H9 (cell line): ENCODE data around the gene KRT3. TPM values are rescaled to one million over a fixed set of nuclear protein-coding genes. Genes with fewer than 3 reads are reported as not detected.

Source experiments
- DNase-seq: peaks from one replicate; pipeline ENCODE4 v3.0.0-alpha.2; 2017
- H2AFZ ChIP-seq: one replicate; pipeline ENCODE4 v1.6.1; 2013; ENCODE audit warnings: mild to moderate bottlenecking, low read length, control low read depth, moderate library complexity
- H2AK5ac ChIP-seq: 2 replicates; pipeline ENCODE4 v1.6.1; 2013; ENCODE audit warnings: low read length, control low read depth, mixed read lengths; ENCODE audit not compliant: insufficient read length
- H2BK120ac ChIP-seq: one replicate; pipeline ENCODE4 v1.6.1; 2013; ENCODE audit warnings: low read depth, mild to moderate bottlenecking, low read length, control low read depth, inconsistent platforms; ENCODE audit not compliant: poor library complexity, severe bottlenecking
- H2BK12ac ChIP-seq: 2 replicates; pipeline ENCODE4 v1.6.1; 2013; ENCODE audit warnings: low read length, control low read depth, mixed read lengths, low read depth; ENCODE audit not compliant: insufficient read length
- H2BK15ac ChIP-seq: 2 replicates; pipeline ENCODE4 v1.6.1; 2013; ENCODE audit warnings: low read depth, low read length, control low read depth
- H2BK20ac ChIP-seq: one replicate; pipeline ENCODE4 v1.6.1; 2013; ENCODE audit warnings: low read depth, mild to moderate bottlenecking, low read length, control low read depth, inconsistent platforms; ENCODE audit not compliant: poor library complexity, severe bottlenecking
- H2BK5ac ChIP-seq: 2 replicates; pipeline ENCODE4 v1.6.1; 2013; ENCODE audit warnings: low read length, control low read depth, mixed read lengths; ENCODE audit not compliant: insufficient read length
- H3K14ac ChIP-seq: 2 replicates; pipeline ENCODE4 v1.6.1; 2013; ENCODE audit warnings: low read length, control low read depth; ENCODE audit not compliant: insufficient read depth
- H3K18ac ChIP-seq: 2 replicates; pipeline ENCODE4 v1.6.1; 2013; ENCODE audit warnings: low read depth, mild to moderate bottlenecking, mixed read lengths, low read length, control low read depth; ENCODE audit not compliant: insufficient read length
- H3K23ac ChIP-seq: 2 replicates; pipeline ENCODE4 v1.6.1; 2013; ENCODE audit warnings: low read length, control low read depth, mixed read lengths, low read depth; ENCODE audit not compliant: insufficient read length
- H3K23me2 ChIP-seq: 2 replicates; pipeline ENCODE4 v1.6.1; 2013; ENCODE audit warnings: low read depth, mild to moderate bottlenecking, mixed read lengths, low read length, control low read depth; ENCODE audit not compliant: insufficient read length, poor library complexity, severe bottlenecking
- H3K27ac ChIP-seq: 2 replicates; pipeline ENCODE4 v1.5.1; 2013; ENCODE audit warnings: low read length, control low read depth, mixed read lengths, low read depth; ENCODE audit not compliant: insufficient read length
- H3K27me3 ChIP-seq: 2 replicates; pipeline ENCODE4 v1.6.1; 2013; ENCODE audit warnings: low read length, control low read depth, inconsistent platforms; ENCODE audit not compliant: insufficient read depth
- H3K4ac ChIP-seq: 2 replicates; pipeline ENCODE4 v1.6.1; 2013; ENCODE audit warnings: low read depth, mild to moderate bottlenecking, control low read depth, inconsistent platforms, low read length, moderate library complexity
- H3K4me1 ChIP-seq: 2 replicates; pipeline ENCODE4 v1.6.1; 2013; ENCODE audit warnings: low read length, control low read depth, inconsistent platforms; ENCODE audit not compliant: insufficient read depth
- H3K4me2 ChIP-seq: 2 replicates; pipeline ENCODE4 v1.6.1; 2013; ENCODE audit warnings: low read length, control low read depth, mixed read lengths; ENCODE audit not compliant: insufficient read length, insufficient read depth
- H3K56ac ChIP-seq: 2 replicates; pipeline ENCODE4 v1.6.1; 2013; ENCODE audit warnings: low read depth, mild to moderate bottlenecking, mixed read lengths, low read length, control low read depth; ENCODE audit not compliant: insufficient read length
- H3K79me1 ChIP-seq: 2 replicates; pipeline ENCODE4 v1.6.1; 2013; ENCODE audit warnings: low read depth, mild to moderate bottlenecking, moderate library complexity, low read length, control low read depth, inconsistent platforms; ENCODE audit not compliant: insufficient read depth, poor library complexity, severe bottlenecking
- H3K79me2 ChIP-seq: 2 replicates; pipeline ENCODE4 v1.6.1; 2013; ENCODE audit warnings: low read length, control low read depth, inconsistent platforms; ENCODE audit not compliant: insufficient read depth
- H3K9ac ChIP-seq: 2 replicates; pipeline ENCODE4 v1.6.1; 2013; ENCODE audit warnings: low read length, control low read depth, mixed read lengths; ENCODE audit not compliant: insufficient read length; ENCODE audit errors: extremely low read depth
- H3K9me3 ChIP-seq: one replicate; pipeline ENCODE4 v1.6.1; 2013; ENCODE audit warnings: low read depth, low read length, inconsistent platforms; ENCODE audit not compliant: control insufficient read depth
- H3T11ph ChIP-seq: one replicate; pipeline ENCODE4 v1.6.1; 2013; ENCODE audit warnings: mild to moderate bottlenecking, low read length, control low read depth, inconsistent platforms
- H4K20me1 ChIP-seq: one replicate; pipeline ENCODE4 v1.6.1; 2013; ENCODE audit not compliant: control insufficient read depth, insufficient read length, insufficient read depth
- H4K5ac ChIP-seq: 2 replicates; pipeline ENCODE4 v1.6.1; 2013; ENCODE audit warnings: low read depth, mild to moderate bottlenecking, mixed read lengths, low read length, control low read depth; ENCODE audit not compliant: insufficient read length
- H4K8ac ChIP-seq: replicated peaks from 2 replicates; pipeline ENCODE4 v1.6.1; 2013; ENCODE audit warnings: low read length, control low read depth, mixed read lengths, low read depth; ENCODE audit not compliant: insufficient read length
- H4K91ac ChIP-seq: 2 replicates; pipeline ENCODE4 v1.6.1; 2013; ENCODE audit warnings: low read depth, mild to moderate bottlenecking, moderate library complexity, mixed read lengths, low read length, control low read depth; ENCODE audit not compliant: insufficient read length
- H3K27ac Mint-ChIP-seq, 3 experiments: 2 replicates in 2 of 3; 3 replicates in 1 of 3; pipeline ENCODE4 v1.8.0; 2020 to 2021; ENCODE audit warnings: mixed read lengths in 3 of 3, mild to moderate bottlenecking in 1 of 3, moderate library complexity in 1 of 3
- H3K27me3 Mint-ChIP-seq: 2 replicates; pipeline ENCODE4 v1.8.0; 2021; ENCODE audit warnings: low read depth, mild to moderate bottlenecking, moderate library complexity, mixed read lengths
- H3K36me3 Mint-ChIP-seq, 3 experiments: 2 replicates in 2 of 3; 3 replicates in 1 of 3; pipeline ENCODE4 v1.8.0; 2020 to 2021; ENCODE audit warnings: low read depth in 3 of 3, mixed read lengths in 3 of 3; ENCODE audit not compliant: insufficient read depth in 1 of 3
- H3K4me1 Mint-ChIP-seq, 2 experiments: 2 replicates each; pipeline ENCODE4 v1.8.0; 2020; ENCODE audit warnings: mixed read lengths in 2 of 2
- H3K4me3 Mint-ChIP-seq, 2 experiments: 2 replicates in 1 of 2; 3 replicates in 1 of 2; pipeline ENCODE4 v1.8.0; 2020 to 2021; ENCODE audit warnings: mild to moderate bottlenecking in 2 of 2, mixed read lengths in 2 of 2, moderate library complexity in 1 of 2
- H3K9me3 Mint-ChIP-seq, 2 experiments: 2 replicates in 1 of 2; 3 replicates in 1 of 2; pipeline ENCODE4 v1.8.0; 2020; ENCODE audit warnings: mild to moderate bottlenecking in 2 of 2, mixed read lengths in 2 of 2, moderate library complexity in 1 of 2
- CTCF ChIP-seq: fragments of 200-600 bp; sonication (generic); conservative IDR thresholded peaks from 3 replicates; pipeline ENCODE4 v1.8.0; 2021; ENCODE audit warnings: antibody characterized with exemption, mild to moderate bottlenecking
- WGBS: extraction: QIAGEN DNeasy Blood & Tissue Kit; methylation state at CpG from one replicate; pipeline ENCODE4 v1.1.7; 2013; ENCODE audit warnings: missing lambda C conversion rate, low lambda C conversion rate, mixed read lengths; ENCODE audit not compliant: insufficient read length; ENCODE audit errors: extremely low coverage; 5-methylcytosine and 5-hydroxymethylcytosine counted together
- total RNA-seq: library from RNA; stranded (reverse); gene quantifications from 2 replicates; pipeline ENCODE4 v1.2.1, GENCODE V29; 2021

KRT3 gene
- total RNA-seq, 1 experiment from 2014 or later, result not detected

- H3K27ac Mint-ChIP-seq, result no peak overlapping the region
- no peak overlapping the region for H3T11ph ChIP-seq
- H3K79me1 ChIP-seq, result no peaks in the 10 kb centered on the region
- no peak overlapping the region for H2BK5ac ChIP-seq
- no peaks in the 10 kb centered on the region for H3K9me3 ChIP-seq
- H3K4me2 ChIP-seq, result no peak overlapping the region
- DNase-seq, result no peak
- H3K79me2 ChIP-seq, result no peaks in the 10 kb centered on the region
- H3K23ac ChIP-seq, result no peak overlapping the region
- no peaks in the 10 kb centered on the region for H3K27me3 ChIP-seq
- no peaks in the 10 kb centered on the region for H3K4me1 Mint-ChIP-seq
- H3K4me3 Mint-ChIP-seq, result no peak overlapping the region
- no peaks in the 10 kb centered on the region for H4K20me1 ChIP-seq
- H3K27me3 Mint-ChIP-seq, result peaks cover 14% of the 10 kb centered on the region
- H3K23me2 ChIP-seq, result no peaks in the 10 kb centered on the region
- no peak overlapping the region for H2BK12ac ChIP-seq
- H2BK120ac ChIP-seq, result no peak overlapping the region
- H3K4ac ChIP-seq, result no peak overlapping the region
- no peak overlapping the region for H3K9ac ChIP-seq
- no peak overlapping the region for H3K14ac ChIP-seq
- H3K36me3 Mint-ChIP-seq, result no peaks in the 10 kb centered on the region
- no peak overlapping the region for H3K18ac ChIP-seq
- H2BK15ac ChIP-seq, result no peak overlapping the region
- H3K9me3 Mint-ChIP-seq, result no peaks in the 10 kb centered on the region; a peak in 1 of 5 replicates
- H2AFZ ChIP-seq, result no peak overlapping the region
- no CpG with 5 or more reads among the region's 4 CpGs for WGBS
- no peak overlapping the region for H4K5ac ChIP-seq
- H3K56ac ChIP-seq, result no peak overlapping the region
- H2AK5ac ChIP-seq, result no peak overlapping the region
- no peak for TF ChIP-seq CTCF
- H3K27ac ChIP-seq, result no peak overlapping the region
- no peaks in the 10 kb centered on the region for H3K4me1 ChIP-seq
- H2BK20ac ChIP-seq, result no peak overlapping the region
- H4K91ac ChIP-seq, result no peak overlapping the region
- H4K8ac ChIP-seq, result no peak overlapping the region
Measured at GRCh38 chr12:52771505-52771904, 24.4 kb downstream of the KRT3 start.
